Fibroblast of villous mesenchyme (primary cell): ENCODE data around the gene RMI2. TPM values are rescaled to one million over a fixed set of nuclear protein-coding genes. Genes with fewer than 3 reads are reported as not detected.

ENCODE experiments used
- DNase-seq: peaks from one replicate; pipeline ENCODE4 v3.0.0-alpha.2; 2010; ENCODE audit warnings: low read depth
- H3K4me3 ChIP-seq: 2 replicates; pipeline ENCODE4 v1.5.1; 2011; ENCODE audit warnings: low read depth, mild to moderate bottlenecking, low read length
- CTCF ChIP-seq: IDR thresholded peaks from 2 replicates; pipeline ENCODE4 v1.5.1; 2012; ENCODE audit warnings: low read depth, mild to moderate bottlenecking, low read length; ENCODE audit not compliant: insufficient read depth
- total RNA-seq: library from RNA; depleted of rRNA; stranded (reverse); fragments of >200 nt; gene quantifications from 2 replicates; pipeline ENCODE4 v1.2.3, GENCODE V29; 2012

Gene RMI2
- total RNA-seq, 1 donor: 5.6 TPM

GRCh38 chr16:11392041-11392581 is 46.9 kb downstream of the RMI2 start:
- no peak overlapping the region for H3K4me3 ChIP-seq
- no peak for DNase-seq
- no peak for TF ChIP-seq CTCF

GRCh38 chr16:11393366-11393765 is 48.1 kb downstream of the RMI2 start:
- no peak for DNase-seq
- TF ChIP-seq CTCF: no peak
- no peak overlapping the region for H3K4me3 ChIP-seq

GRCh38 chr16:11393861-11394592 is 48.8 kb downstream of the RMI2 start:
- TF ChIP-seq CTCF: no peak
- H3K4me3 ChIP-seq: no peak overlapping the region
- DNase-seq: no peak

DNA sequence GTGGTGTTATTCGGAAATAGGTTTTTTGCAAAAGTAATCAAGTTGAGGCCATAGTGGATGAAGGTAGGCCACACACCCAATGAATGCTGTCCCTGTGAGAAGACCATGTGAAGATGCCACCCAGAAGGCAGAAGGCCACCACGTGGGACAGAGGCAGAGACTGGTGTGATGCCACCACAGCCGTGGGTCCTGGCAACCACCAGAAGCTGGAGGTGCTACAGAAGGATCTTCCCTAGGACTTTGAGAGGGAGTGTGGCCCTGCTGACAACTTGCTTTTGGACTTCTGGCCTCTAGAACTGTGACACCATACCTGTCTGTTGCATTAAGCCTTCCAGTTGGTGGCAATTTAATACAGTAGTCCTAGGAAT is 49.3 kb downstream of the RMI2 start:
- no peak for DNase-seq
- H3K4me3 ChIP-seq: no peak overlapping the region
- TF ChIP-seq CTCF: no peak

DNA sequence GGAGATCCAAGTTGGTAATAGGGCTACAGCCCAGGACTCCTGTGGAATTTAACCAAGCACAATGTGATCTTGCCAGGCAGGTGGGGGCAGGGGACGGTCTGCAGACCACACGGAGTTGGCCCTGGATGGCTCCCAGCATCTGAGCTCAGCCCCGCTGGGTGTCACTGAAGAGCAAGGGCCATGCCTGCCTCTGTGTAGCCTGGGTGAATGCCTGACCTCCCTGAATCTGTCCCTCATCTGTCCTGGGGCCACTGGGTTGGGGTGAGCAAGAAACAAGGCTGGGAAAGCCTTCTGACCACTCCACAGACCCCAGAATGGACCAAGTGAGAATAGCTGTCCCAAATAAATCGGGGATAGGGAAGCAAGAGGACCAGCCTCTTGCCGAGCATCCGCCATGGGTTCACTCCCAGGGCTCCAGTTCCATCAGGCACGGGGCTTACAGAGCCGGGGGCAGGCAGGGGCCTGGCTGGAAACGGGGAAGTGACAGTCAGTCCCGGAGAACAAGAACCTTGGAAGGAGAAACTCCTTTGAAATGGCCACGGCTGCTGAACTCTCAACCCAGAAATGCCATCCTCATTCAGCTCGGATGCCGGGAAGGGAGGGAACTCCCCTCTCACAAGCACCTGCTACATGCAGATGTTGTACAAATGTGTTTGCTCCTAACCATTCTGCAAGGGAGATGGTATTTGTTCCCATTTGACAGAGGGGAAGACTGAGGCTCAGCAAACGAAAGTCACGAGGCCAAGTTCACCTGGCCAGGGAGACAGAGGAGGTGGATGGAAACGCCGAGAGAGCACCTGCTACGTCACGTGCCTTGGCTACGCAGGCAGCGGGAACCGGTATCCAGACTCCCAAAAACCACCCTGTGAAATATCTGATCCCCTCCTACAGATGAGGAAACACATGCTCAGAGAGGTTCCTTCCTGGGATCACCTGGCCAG is 50.0 kb downstream of the RMI2 start:
- TF ChIP-seq CTCF: no peak
- no peak for DNase-seq
- H3K4me3 ChIP-seq: no peak overlapping the region

DNA sequence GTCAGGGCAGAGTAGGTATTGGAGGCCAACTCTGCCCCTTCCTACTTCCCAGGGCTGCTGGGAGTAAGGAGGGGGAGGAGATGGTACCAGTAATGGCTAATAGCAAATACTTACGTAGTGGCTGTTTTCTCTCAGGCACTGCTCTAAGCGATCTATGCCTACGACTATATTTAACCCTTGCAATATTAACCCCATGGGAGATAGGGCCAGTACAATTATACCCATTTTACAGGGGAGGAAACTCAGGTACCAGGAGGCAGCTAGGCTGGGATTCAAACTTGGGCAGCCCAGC is 50.6 kb downstream of the RMI2 start:
- no peak for DNase-seq
- no peak for TF ChIP-seq CTCF
- no peak overlapping the region for H3K4me3 ChIP-seq
